H1 (cell line): ENCODE results near the gene MYOM1. TPM values are rescaled to one million over a fixed set of nuclear protein-coding genes. Genes with fewer than 3 reads are reported as not detected.
A peak's percentile ranks its signal among the peaks of the same experiment; 100 is the strongest.

Experiments
- CTCF ChIA-PET: fragments of 300-600 bp; sonication (Branson Sonifier 250); formaldehyde crosslinking; loops from one replicate; lab custom pipeline; 2021; ENCODE audit not compliant: partially characterized antibody; lab: Charles Lee
- POLR2A ChIA-PET: fragments of 300-600 bp; sonication (Branson Sonifier 250); formaldehyde crosslinking; loops from one replicate; lab custom pipeline; 2021; ENCODE audit warnings: inconsistent platforms; ENCODE audit not compliant: partially characterized antibody; lab: Charles Lee
- DNase-seq, 2 experiments: peaks; one replicate each; pipeline versions ENCODE4 v3.0.0 to v3.0.0-alpha.2; 2010 to 2022; ENCODE audit warnings: low spot score in 2 of 2, low read depth in 1 of 2, mixed read lengths in 1 of 2
- FAIRE-seq: peaks from 2 replicates; lab custom pipeline; 2011; peaks lifted over from hg19 to GRCh38; lab: Jason Lieb, UNC
- H2AFZ ChIP-seq: 2 replicates; pipeline ENCODE4 v1.8.1; 2012; ENCODE audit warnings: low read length, inconsistent platforms
- H2AK5ac ChIP-seq: 2 replicates; pipeline ENCODE4 v1.6.1; 2013; ENCODE audit warnings: low read depth, low read length
- H2BK120ac ChIP-seq: replicated peaks from 2 replicates; pipeline ENCODE3; 2013; ENCODE audit warnings: low read depth, low read length, inconsistent platforms
- H2BK12ac ChIP-seq: 2 replicates; pipeline ENCODE4 v1.6.1; 2013; ENCODE audit warnings: low read depth, low read length
- H2BK15ac ChIP-seq: 2 replicates; pipeline ENCODE4 v1.6.1; 2013; ENCODE audit warnings: low read length
- H2BK20ac ChIP-seq: 2 replicates; pipeline ENCODE4 v1.6.1; 2013; ENCODE audit warnings: low read length
- H2BK5ac ChIP-seq: 2 replicates; pipeline ENCODE4 v1.6.1; 2013; ENCODE audit warnings: low read depth, low read length
- H3K14ac ChIP-seq: 2 replicates; pipeline ENCODE4 v1.6.1; 2013; ENCODE audit warnings: inconsistent platforms; ENCODE audit not compliant: insufficient read length
- H3K18ac ChIP-seq: 2 replicates; pipeline ENCODE4 v1.6.1; 2013; ENCODE audit warnings: low read length; ENCODE audit errors: extremely low read depth
- H3K23ac ChIP-seq: 2 replicates; pipeline ENCODE4 v1.6.1; 2013; ENCODE audit warnings: inconsistent platforms; ENCODE audit not compliant: insufficient read length
- H3K23me2 ChIP-seq: 2 replicates; pipeline ENCODE4 v1.6.1; 2013; ENCODE audit warnings: low read depth, low read length
- H3K27ac ChIP-seq: 2 replicates; pipeline ENCODE4 v1.6.1; 2011; ENCODE audit warnings: low read depth, low read length, inconsistent platforms
- H3K27me3 ChIP-seq, 4 experiments: replicated peaks in 1 of 4; 1 replicate in 1 of 4; 2 replicates in 3 of 4; pipeline versions ENCODE4 v1.6.1 to v1.8.1; 2011 to 2013; ENCODE audit warnings: low read length in 3 of 4, mild to moderate bottlenecking in 3 of 4, inconsistent platforms in 2 of 4, mixed read lengths in 2 of 4, moderate library complexity in 1 of 4; ENCODE audit not compliant: control insufficient read depth in 3 of 4, insufficient read depth in 3 of 4; ENCODE audit errors: extremely low read depth in 1 of 4
- H3K36me3 ChIP-seq, 4 experiments: 2 replicates each; pipeline versions ENCODE4 v1.6.1 to v1.8.1; 2011 to 2013; ENCODE audit warnings: mild to moderate bottlenecking in 4 of 4, low read length in 3 of 4, moderate library complexity in 2 of 4, control low read depth in 1 of 4, inconsistent platforms in 1 of 4; ENCODE audit not compliant: insufficient read depth in 4 of 4, control insufficient read depth in 2 of 4
- H3K4ac ChIP-seq: replicated peaks from 2 replicates; pipeline ENCODE3; 2013; ENCODE audit warnings: low read length, low read depth, mixed read lengths, inconsistent platforms; ENCODE audit not compliant: insufficient read length
- H3K4me1 ChIP-seq, 4 experiments: replicated peaks in 1 of 4; 1 replicate in 1 of 4; 2 replicates in 3 of 4; pipeline versions ENCODE4 v1.6.1 to v1.8.1; 2011 to 2013; ENCODE audit warnings: low read length in 3 of 4, inconsistent platforms in 2 of 4, mixed read lengths in 1 of 4; ENCODE audit not compliant: insufficient read depth in 4 of 4, control insufficient read depth in 3 of 4
- H3K4me2 ChIP-seq, 2 experiments: 2 replicates each; pipeline versions ENCODE4 v1.6.1 to v1.8.1; 2011 to 2013; ENCODE audit warnings: low read depth in 2 of 2, low read length in 2 of 2, control low read depth in 1 of 2, inconsistent platforms in 1 of 2, mild to moderate bottlenecking in 1 of 2; ENCODE audit not compliant: insufficient read depth in 1 of 2
- H3K4me3 ChIP-seq, 4 experiments: fragments of 200-600, 300-600 bp in 1 of 4; sonication (generic), shearing (Covaris generic), sonication (Bioruptor Twin) in 1 of 4; 2 replicates each; pipeline versions ENCODE4 v1.5.1 to v1.8.1; 2011 to 2016; ENCODE audit warnings: low read length in 4 of 4, low read depth in 3 of 4, control low read depth in 2 of 4, inconsistent platforms in 2 of 4, mild to moderate bottlenecking in 2 of 4, mixed read lengths in 1 of 4, moderate library complexity in 1 of 4; ENCODE audit not compliant: insufficient read depth in 2 of 4; ENCODE audit errors: extremely low read depth in 1 of 4
- H3K56ac ChIP-seq: replicated peaks from 2 replicates; pipeline ENCODE3; 2013; ENCODE audit warnings: low read depth, mild to moderate bottlenecking, mixed read lengths, low read length, inconsistent platforms; ENCODE audit not compliant: insufficient read length
- H3K79me1 ChIP-seq: 2 replicates; pipeline ENCODE4 v1.6.1; 2013; ENCODE audit warnings: low read depth, low read length, control low read depth
- H3K79me2 ChIP-seq, 2 experiments: 2 replicates each; pipeline versions ENCODE4 v1.6.1 to v1.8.1; 2012 to 2013; ENCODE audit warnings: low read length in 2 of 2, mild to moderate bottlenecking in 2 of 2, inconsistent platforms in 1 of 2; ENCODE audit not compliant: insufficient read depth in 2 of 2, control insufficient read depth in 1 of 2
- H3K9ac ChIP-seq, 4 experiments: replicated peaks in 1 of 4; 1 replicate in 1 of 4; 2 replicates in 3 of 4; pipeline versions ENCODE4 v1.6.1 to v1.8.1; 2011 to 2013; ENCODE audit warnings: low read depth in 3 of 4, low read length in 3 of 4, control low read depth in 2 of 4, mild to moderate bottlenecking in 2 of 4, moderate library complexity in 2 of 4, inconsistent platforms in 1 of 4; ENCODE audit errors: extremely low read depth in 1 of 4
- H3K9me3 ChIP-seq, 2 experiments: 2 replicates each; pipeline versions ENCODE4 v1.6.1 to v1.8.1; 2012 to 2013; ENCODE audit warnings: mild to moderate bottlenecking in 2 of 2, moderate library complexity in 2 of 2, control low read depth in 1 of 2, inconsistent platforms in 1 of 2, low read depth in 1 of 2, low read length in 1 of 2, mixed read lengths in 1 of 2; ENCODE audit not compliant: insufficient read depth in 2 of 2
- H4K20me1 ChIP-seq, 2 experiments: replicated peaks in 1 of 2; 2 replicates each; pipeline versions ENCODE3 to v1.8.1; 2011 to 2013; ENCODE audit warnings: inconsistent platforms in 2 of 2, low read length in 2 of 2, mild to moderate bottlenecking in 1 of 2; ENCODE audit not compliant: insufficient read depth in 2 of 2, control insufficient read depth in 1 of 2
- H4K5ac ChIP-seq: 2 replicates; pipeline ENCODE4 v1.6.1; 2013; ENCODE audit warnings: low read length, low read depth, mixed read lengths, inconsistent platforms; ENCODE audit not compliant: insufficient read length
- H4K8ac ChIP-seq: 2 replicates; pipeline ENCODE4 v1.8.0; 2013; ENCODE audit warnings: mild to moderate bottlenecking, moderate library complexity, low read length, inconsistent platforms; ENCODE audit not compliant: insufficient read depth; ENCODE audit errors: extremely low read depth
- H4K91ac ChIP-seq: replicated peaks from 2 replicates; pipeline ENCODE3; 2013; ENCODE audit warnings: low read length, mixed read lengths, inconsistent platforms; ENCODE audit not compliant: insufficient read length
- BACH1 ChIP-seq: IDR thresholded peaks from 2 replicates; pipeline ENCODE4 v1.6.1; 2012; ENCODE audit warnings: low read length, improper control_type of control experiment
- CHD1 ChIP-seq: IDR thresholded peaks from 2 replicates; pipeline ENCODE4 v1.6.1; 2012; ENCODE audit warnings: low read depth, low read length, improper control_type of control experiment
- WGBS, 2 experiments: shearing (Covaris generic) in 1 of 2; methylation state at CpG; one replicate each; pipeline versions ENCODE4 v1.1.6 to v1.1.7; 2013 to 2015; ENCODE audit warnings: low lambda C conversion rate in 2 of 2, mixed read lengths in 2 of 2, inconsistent platforms in 1 of 2, low coverage in 1 of 2, missing lambda C conversion rate in 1 of 2; ENCODE audit not compliant: insufficient replicate concordance in 2 of 2, insufficient coverage in 1 of 2, insufficient read length in 1 of 2; ENCODE audit errors: extremely low coverage in 1 of 2, missing lambda C conversion rate in 1 of 2; 5-methylcytosine and 5-hydroxymethylcytosine counted together
- polyA plus RNA-seq, 7 experiments: library from polyadenylated mRNA; depleted of rRNA in 3 of 7; stranded (reverse) in 5 of 7; unstranded in 2 of 7; fragments of >200 nt in 5 of 7; fragments of 200-250 nt in 2 of 7; gene quantifications; 1 replicate in 5 of 7; 2 replicates in 1 of 7; 4 replicates in 1 of 7; pipeline versions ENCODE4 v1.2.1 to v1.2.3, GENCODE V29; 2011 to 2013; ENCODE audit warnings: missing spikeins in 2 of 7, mixed read lengths in 2 of 7
- total RNA-seq: library from RNA; stranded (reverse); fragmentation: NEBNext Ultra II Directional; extraction: Animal tissue kit (Norgen Biotek cat#: 25700); gene quantifications from 2 replicates; pipeline ENCODE4 v1.2.1, GENCODE V29; 2021

MYOM1 gene
- total and polyA plus RNA-seq, 2 of the 8 experiments (the other 6 are each of a cell fraction or from before 2014, with no cell fraction given), result 0.06 to 0.32 TPM

- no peaks in the 10 kb centered on the region for H3K36me3 ChIP-seq
- H2AK5ac ChIP-seq, result no peak overlapping the region
- H2BK15ac ChIP-seq, result no peak overlapping the region
- no peak overlapping the region for H2BK20ac ChIP-seq
- H2AFZ ChIP-seq, result peak overlapping the region; percentile 66; the same call in 1 of the 2 replicates
- no peak overlapping the region for H3K9ac ChIP-seq
- H2BK5ac ChIP-seq, result no peak overlapping the region
- no peak overlapping the region for H3K4me3 ChIP-seq
- no peak overlapping the region for H2BK120ac ChIP-seq
- no peaks in the 10 kb centered on the region for H3K23me2 ChIP-seq
- H3K14ac ChIP-seq, result no peak overlapping the region
- CTCF ChIA-PET, result interaction anchor here (3.1 kb wide), 1 partner anchor 21 kb away, joined by 10 read pairs; no protein-coding TSS in a partner anchor
- H3K56ac ChIP-seq, result no peak overlapping the region
- H3K23ac ChIP-seq, result no peak overlapping the region
- TF ChIP-seq CHD1, result no peak
- TF ChIP-seq BACH1, result no peak
- H4K5ac ChIP-seq, result no peak overlapping the region
- H3K4me1 ChIP-seq, result peaks cover 0 to 8% (median 2%) of the 10 kb centered on the region in 4 experiments; a peak in 2 of 7 replicates
- POLR2A ChIA-PET, result no interaction called here
- no peak overlapping the region for H2BK12ac ChIP-seq
- no peak for FAIRE-seq
- H3K27ac ChIP-seq, result no peak overlapping the region
- H3K4me2 ChIP-seq, result no peak overlapping the region
- 75% methylated on average over 3 of the region's 3 CpGs; no CpG with 5 or more reads in 1 of the 2 experiments for WGBS, 2 experiments
- no peaks in the 10 kb centered on the region for H3K9me3 ChIP-seq
- H3K79me2 ChIP-seq, result no peaks in the 10 kb centered on the region
- DNase-seq, result no peak
- no peaks in the 10 kb centered on the region for H4K20me1 ChIP-seq
- H3K79me1 ChIP-seq, result no peaks in the 10 kb centered on the region
- no peak overlapping the region for H4K91ac ChIP-seq
- H3K18ac ChIP-seq, result no peak overlapping the region
- no peak overlapping the region for H4K8ac ChIP-seq
- no peak overlapping the region for H3K4ac ChIP-seq
- no peaks in the 10 kb centered on the region; a peak in 1 of 7 replicates for H3K27me3 ChIP-seq
Measured at GRCh38 chr18:3084206-3084605, 135.6 kb downstream of the MYOM1 start.
